Epithelial cell of prostate (primary cell): Measurements from ENCODE around the gene NKD1.

Experiments used
- DNase-seq: peaks from one replicate; pipeline ENCODE4 v3.0.0-alpha.2; 2011; ENCODE audit warnings: low read depth, low spot score
- H3K27ac ChIP-seq: fragments of 450-650 bp; 2 replicates; pipeline ENCODE4 v1.5.1; 2017; ENCODE audit warnings: mild to moderate bottlenecking

The NKD1 gene

GRCh38 chr16:50637716-50638602 lies 89.8 kb downstream of the NKD1 start:
- DNase-seq = no peak

GRCh38 chr16:50638816-50639670 lies 90.8 kb downstream of the NKD1 start:
- no peak for DNase-seq
- H3K27ac ChIP-seq = no peak overlapping the region

More at GRCh38 chr16:50637716-50638602, 89.8 kb downstream of the NKD1 start:
- H3K27ac ChIP-seq = no peak overlapping the region

DNA sequence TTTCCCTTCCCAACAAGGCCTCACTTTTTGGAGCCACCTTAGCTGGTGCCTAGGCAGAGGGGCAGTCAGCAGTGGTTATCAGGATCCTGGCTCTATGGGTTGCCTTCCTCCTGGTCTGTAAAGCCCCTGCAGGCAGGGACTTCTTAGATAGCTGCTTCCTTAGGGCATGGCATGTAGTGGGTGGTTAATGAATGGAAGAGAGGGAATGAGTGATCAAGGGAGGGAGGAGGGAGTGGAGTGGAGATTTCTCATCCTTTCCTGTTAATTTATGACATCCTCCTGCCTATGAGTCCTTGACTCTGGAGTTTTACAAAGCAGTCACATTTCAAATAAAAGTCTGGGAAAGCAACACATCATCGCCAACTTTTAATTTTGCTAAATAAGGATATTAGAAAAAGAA lies 92.2 kb downstream of the NKD1 start:
- DNase-seq = no peak
- H3K27ac ChIP-seq = no peak overlapping the region

DNA sequence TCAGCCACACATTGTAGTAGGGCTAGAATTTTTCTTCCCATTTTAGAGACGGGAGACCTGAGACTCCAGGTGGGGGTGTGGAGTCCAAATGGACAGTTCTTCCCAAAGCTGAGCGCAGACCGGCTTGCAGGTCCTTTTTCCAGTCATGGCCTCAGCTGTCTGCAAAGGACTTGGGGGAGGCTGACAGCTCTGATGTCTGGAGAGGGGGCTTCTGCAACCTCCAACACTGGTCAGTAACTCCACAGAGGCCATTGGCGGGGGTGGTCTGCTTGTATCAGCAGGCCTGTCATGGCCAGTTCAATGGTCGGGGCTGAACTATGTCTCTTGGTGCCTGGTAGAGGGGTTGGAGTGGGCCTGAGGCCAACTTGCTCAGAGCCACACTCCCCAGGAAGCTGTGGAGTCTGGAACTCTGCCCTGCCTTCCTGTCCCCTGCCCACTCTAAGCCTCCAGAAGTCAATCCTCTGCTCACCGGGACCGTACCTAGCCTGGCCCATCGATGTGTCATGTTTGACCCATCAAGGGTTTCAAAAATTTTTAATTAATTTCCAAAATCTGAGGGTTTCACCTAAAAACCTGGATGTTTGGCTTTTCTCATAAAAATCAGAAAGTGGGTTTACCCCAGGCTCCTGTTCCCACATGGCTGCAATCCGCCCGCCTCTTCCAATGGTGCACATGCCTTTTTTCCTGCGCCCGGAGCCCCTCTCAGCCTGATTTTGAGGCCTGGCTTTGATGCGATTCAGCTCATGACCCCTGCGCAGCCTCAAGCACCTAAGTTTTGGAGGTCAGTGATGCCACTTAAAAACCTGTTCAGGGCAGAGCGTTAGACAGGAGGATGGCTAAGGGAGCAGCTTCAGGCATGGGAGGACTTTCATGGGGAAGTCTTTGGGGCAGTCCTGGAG lies 93.0 kb downstream of the NKD1 start:
- H3K27ac ChIP-seq = no peak overlapping the region
- no peak for DNase-seq

- H3K27ac ChIP-seq = no peak overlapping the region
- DNase-seq = no peak
These were observed 93.6 kb downstream of the NKD1 start for GRCh38 chr16:50641818-50642187.

GRCh38 chr16:50642349-50642748 lies 94.2 kb downstream of the NKD1 start:
- no peak for DNase-seq
- H3K27ac ChIP-seq = no peak overlapping the region

DNA sequence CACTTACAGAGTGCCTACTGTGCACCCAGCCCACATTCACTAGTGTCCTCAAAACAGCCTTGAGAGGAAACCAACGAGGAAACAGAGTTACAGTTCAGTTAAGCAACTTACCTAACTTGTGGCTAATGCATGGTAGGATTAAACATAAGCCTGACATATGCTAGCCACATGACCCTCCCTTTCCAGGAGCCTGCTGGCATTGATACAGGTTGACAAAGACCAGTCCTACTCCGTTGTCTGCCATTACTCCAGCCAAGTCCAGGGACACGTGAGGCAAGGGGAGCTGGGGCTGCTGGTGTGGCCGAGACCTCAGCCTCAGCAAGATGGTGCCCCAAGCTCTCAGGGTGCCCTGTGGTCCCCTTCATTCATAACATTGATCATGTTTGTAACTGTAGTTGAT lies 95.0 kb downstream of the NKD1 start:
- DNase-seq = no peak
- no peak overlapping the region for H3K27ac ChIP-seq

GRCh38 chr16:50644245-50644644 lies 96.0 kb downstream of the NKD1 start:
- DNase-seq = no peak
- H3K27ac ChIP-seq = no peak overlapping the region

DNA sequence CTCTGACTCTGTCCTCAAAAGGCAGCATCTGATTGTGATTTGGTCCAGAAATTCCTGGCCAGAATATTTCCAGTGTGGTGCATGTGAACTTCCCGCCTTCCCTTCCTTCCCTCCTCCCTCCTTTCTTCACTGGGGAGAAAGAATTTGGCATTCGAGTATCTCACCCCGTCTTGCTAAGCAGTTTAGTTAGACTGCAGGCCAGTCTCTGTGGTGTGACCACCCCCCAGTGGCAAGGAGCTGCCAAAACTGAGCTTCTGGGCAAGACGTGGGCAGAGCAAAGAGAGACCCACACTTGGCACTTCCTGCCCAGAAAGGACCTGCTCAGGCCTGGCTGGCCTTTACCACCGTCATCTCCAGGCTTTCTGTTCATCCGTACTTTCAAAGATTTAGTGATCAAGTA lies 96.5 kb downstream of the NKD1 start:
- no peak overlapping the region for H3K27ac ChIP-seq
- DNase-seq = no peak

DNA sequence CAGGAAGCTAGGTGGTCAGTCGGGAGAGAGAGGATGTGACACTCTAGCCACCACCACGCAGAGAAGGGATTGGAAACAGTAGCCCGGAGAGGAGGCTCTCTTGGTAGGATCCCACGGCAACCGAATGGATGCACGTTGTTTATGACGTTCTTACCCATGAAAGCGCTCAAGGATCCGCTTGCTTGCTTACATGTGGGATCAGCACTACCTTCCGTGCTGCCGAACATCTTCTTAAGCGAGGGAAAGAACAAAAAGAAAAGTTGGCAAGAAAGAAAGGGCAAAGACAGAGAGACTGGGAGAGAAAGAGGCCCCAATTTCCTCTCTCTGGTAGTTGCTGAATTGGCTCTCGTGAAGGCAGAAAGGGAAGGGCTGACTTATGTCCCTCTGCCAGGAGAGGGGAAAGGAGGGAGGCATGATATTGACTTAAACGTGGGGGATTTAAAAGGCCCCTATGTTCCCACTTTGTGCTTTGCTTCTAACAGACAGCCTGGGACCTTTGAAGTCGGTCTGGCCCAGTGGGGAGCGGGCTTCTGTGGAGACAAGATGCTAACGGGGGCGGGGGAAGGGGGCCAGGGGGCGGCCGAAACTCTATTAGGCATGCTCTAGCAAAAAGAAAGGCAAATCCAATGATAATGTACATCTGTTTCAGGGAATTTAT lies 97.5 kb downstream of the NKD1 start:
- H3K27ac ChIP-seq = no peak overlapping the region
- DNase-seq = no peak

- no peak for DNase-seq
- no peak overlapping the region for H3K27ac ChIP-seq
These were observed 98.1 kb downstream of the NKD1 start for GRCh38 chr16:50646345-50646744.

- H3K27ac ChIP-seq = no peak overlapping the region
- DNase-seq = no peak
These were observed 103.7 kb downstream of the NKD1 start for GRCh38 chr16:50651835-50652438.

- DNase-seq = no peak
- no peak overlapping the region for H3K27ac ChIP-seq
These were observed 104.7 kb downstream of the NKD1 start for GRCh38 chr16:50652836-50653425.

DNA sequence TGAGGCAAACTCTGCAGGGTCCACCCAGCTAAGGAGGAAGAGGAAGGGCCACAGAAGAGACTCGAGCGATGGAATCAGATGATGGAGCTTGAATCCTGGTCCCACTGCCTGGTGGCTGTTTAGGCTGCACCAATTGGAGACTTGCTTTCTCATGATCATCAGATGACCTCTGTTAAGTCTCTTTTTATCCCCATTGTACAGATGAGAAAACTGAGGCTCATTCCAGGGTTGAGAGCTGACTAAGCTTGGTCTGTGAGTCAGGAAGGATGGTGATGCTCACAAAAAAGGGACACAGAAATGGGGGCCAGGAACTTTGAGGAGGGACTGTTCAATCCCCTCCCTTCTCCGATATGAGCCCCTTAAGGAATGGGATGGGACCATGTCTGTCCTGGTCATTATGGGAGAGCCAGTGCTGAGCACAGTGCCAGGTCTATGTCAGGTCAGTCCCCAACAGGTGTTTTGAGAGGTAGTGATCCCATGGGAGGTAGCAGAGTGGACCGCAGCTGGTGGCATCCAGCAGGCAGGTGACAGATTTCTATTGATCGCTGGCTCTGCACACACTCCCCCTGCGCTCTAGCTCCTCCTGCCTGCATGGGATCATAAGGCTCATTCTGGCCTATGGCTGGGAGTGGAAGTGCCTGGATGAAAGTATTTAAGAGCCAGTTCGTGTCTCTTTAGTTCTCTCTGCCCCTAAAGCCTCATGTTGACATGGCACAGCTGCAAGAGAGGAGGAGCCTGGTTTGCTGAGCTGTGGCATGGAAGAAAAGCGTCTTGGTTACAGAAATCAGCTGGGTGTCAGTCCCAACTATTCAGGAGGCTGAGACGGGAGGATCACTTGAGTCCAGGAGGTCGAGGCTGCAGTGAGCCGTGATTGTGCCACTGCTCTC lies 105.7 kb downstream of the NKD1 start:
- no peak overlapping the region for H3K27ac ChIP-seq
- no peak for DNase-seq

DNA sequence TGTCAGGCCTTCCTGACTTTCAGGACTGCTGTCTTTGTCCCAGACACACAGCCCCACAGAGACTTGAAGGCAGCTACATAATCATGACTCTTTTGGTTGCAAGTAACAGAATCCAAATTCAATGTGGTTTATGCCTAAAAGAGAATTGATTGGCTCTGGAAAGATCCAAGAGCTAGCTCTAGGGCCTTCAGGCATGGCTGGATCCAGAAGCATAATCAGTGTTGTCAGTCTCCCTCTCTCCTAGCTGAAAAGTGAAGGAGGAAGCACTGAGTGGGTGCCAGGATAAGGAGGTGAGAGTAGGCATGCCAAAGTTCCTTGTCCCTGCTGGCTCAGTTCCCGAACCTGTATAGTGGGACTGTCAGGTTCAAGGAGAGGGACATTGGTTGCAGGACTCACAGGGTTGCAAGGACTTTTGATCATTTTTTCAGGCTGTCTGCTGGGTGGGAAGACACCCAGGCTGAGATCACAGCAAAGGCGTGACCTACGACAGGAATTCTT lies 107.4 kb downstream of the NKD1 start:
- H3K27ac ChIP-seq = no peak overlapping the region
- no peak for DNase-seq

- DNase-seq = no peak
These were observed 109.0 kb downstream of the NKD1 start for GRCh38 chr16:50657241-50657640.

GRCh38 chr16:50659806-50660205 lies 111.6 kb downstream of the NKD1 start:
- no peak for DNase-seq
- H3K27ac ChIP-seq = no peak overlapping the region

More at GRCh38 chr16:50657241-50657640, 109.0 kb downstream of the NKD1 start:
- H3K27ac ChIP-seq = no peak overlapping the region
